GM21723 (cell line): ENCODE results near the gene JAM3.

ENCODE experiments used
- ATAC-seq: cut with Tn5 transposase; IDR thresholded peaks from one replicate; pipeline ENCODE4 v1.9.1; 2021; ENCODE audit warnings: mild to moderate bottlenecking, moderate library complexity; ENCODE audit not compliant: unreplicated experiment

The JAM3 gene

GRCh38 chr11:134038897-134039470, 29.9 kb upstream of the JAM3 start:
- ATAC-seq, result no peak

DNA sequence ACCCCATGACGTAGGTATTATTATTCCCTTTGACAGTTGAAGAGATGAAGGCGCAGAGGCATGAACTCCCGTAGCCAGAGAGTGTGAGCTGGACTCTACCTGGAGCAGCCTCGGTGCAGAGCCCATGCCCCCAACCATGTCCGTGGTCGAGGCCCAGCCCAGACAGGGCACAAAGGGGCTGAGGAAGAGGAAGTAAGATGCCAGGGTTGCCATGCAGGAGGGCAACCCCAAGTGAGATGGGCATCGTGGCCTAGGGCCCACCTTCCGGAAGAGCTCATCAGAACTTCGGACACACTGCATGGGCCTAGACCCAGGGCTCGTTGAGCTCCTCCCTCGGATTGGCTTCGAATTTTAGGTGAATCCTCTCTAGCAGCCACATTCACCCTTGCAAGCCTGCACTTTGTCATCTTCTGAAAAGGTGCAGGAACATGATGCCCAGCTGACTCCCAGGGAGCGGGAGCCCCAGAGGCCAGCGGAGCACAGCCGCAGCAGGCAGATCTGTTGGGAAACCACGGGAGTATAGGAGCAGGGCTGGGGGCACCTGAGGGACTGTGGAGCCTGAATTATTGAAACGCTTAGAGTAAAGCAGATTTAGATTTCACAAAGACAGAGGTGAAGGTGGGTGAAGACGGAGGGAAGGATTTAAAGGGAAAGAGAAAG, 29.0 kb upstream of the JAM3 start:
- ATAC-seq, result no peak

DNA sequence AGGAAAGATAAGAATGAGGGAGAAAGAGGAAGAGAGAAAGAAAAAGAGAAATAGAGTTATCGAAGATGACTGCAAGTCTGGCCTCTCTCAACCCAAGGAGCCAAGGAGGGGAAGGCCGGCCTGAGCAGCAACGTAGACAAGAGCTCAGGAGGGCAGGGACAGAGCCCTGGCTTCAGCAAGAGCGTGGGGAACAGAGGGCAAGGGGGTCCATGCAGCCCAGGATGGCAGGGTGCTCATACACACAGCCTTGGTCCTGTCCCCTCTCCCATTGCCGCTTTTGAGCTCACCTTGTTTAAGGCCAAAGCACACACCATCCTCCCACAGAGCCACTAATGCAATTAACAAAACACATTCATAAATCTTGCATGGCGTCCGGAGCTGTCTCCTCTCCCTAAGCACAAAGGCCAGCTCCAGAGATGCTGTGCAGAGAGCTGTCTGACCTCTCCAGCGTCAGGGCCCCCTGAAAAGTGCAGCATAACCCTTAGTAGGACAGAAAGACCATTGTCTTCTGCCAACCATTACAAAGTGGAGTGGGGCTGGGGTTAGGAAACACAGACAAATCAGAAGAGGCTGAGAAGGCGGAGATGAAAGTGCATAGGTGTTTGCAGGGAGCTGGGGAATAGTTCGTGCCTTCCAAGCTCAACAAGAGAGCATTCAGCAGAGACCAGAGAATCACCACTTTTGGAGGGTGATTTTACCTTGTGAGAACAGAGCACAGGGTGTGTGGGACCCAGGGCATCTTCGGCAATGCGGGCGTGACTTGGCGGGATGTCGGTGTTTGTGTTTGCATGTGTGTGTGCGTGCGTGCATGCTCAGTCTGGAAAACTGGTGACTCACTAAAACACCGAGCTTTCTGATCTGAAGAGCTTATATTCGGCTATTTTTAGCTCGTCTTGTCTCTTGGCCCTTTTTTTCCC, 28.2 kb upstream of the JAM3 start:
- no peak for ATAC-seq

GRCh38 chr11:134041349-134041748, 27.5 kb upstream of the JAM3 start:
- no peak for ATAC-seq

DNA sequence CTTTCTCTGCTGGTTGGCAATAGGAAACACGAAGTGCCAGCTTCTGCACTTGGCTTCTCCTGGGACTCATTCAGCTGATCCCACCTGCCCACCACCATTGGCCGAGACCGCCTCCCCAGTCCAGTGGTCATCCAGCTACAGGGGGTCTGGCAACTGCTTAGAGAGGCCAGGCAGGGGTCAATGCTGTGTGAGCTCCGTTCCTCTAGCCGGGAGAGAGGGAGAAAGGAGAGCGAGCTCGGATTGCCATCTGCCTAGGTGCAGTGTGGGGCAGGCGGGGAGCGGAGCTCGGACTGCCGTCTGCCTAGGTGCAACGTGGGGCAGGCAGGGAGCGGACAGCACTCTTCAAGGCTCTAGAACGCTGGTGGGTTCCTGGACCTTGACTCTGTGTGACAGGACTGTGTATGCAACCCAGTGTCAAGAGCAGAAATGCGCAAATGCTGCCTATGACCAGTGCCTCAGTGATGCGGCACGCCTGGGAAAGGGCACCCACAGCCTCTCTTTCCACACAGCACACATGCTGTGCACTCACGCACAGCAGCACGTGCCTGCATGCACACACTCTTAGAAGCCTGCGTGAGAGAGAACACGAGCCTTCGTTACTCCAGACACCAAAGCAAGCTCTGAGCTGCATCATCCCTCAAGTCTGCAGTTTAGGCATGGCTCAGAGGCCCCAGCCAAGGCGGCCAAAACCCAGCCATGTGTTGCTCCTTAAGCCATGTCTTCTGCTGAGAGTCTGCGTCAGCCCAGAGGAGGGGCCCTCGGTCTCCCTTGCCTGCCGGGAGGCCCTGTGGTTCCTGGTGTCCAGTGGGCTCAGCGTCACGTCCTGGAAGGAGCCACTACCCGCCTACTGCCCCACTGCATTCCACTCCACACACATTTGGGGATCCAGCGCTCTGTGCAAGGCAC, 26.8 kb upstream of the JAM3 start:
- ATAC-seq, result no peak

DNA sequence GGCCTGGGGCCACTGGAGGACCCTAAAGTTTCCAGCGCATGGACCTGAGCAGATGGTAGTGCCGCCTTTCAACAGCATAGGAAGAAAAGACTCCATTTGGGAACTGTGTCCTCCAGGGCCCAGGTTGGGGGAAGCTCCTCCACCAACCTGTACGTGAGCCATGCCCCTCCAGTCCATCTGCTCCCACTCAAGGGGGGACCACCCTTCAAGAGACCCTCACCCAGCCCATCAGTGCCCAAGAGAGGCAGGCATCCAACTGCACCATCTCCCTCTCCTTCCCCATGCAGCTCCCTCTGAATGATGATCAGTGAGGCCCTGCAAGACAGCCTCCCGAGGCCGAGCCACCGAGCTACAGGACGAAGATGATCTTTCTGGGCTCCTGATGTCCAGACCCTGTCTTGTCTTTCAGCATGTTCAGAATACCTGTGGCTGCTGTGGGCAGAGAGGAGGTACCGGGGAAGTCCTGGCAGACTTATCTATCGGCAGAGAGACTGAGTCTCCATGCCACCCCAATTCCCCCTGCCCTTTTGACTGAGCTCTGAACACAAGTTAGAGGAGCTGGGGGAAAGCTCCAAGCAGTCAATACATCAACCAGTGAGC, 25.0 kb upstream of the JAM3 start:
- ATAC-seq, result no peak

GRCh38 chr11:134044514-134045284, 24.2 kb upstream of the JAM3 start:
- ATAC-seq, result no peak

GRCh38 chr11:134045799-134046635, 22.9 kb upstream of the JAM3 start:
- no peak for ATAC-seq

DNA sequence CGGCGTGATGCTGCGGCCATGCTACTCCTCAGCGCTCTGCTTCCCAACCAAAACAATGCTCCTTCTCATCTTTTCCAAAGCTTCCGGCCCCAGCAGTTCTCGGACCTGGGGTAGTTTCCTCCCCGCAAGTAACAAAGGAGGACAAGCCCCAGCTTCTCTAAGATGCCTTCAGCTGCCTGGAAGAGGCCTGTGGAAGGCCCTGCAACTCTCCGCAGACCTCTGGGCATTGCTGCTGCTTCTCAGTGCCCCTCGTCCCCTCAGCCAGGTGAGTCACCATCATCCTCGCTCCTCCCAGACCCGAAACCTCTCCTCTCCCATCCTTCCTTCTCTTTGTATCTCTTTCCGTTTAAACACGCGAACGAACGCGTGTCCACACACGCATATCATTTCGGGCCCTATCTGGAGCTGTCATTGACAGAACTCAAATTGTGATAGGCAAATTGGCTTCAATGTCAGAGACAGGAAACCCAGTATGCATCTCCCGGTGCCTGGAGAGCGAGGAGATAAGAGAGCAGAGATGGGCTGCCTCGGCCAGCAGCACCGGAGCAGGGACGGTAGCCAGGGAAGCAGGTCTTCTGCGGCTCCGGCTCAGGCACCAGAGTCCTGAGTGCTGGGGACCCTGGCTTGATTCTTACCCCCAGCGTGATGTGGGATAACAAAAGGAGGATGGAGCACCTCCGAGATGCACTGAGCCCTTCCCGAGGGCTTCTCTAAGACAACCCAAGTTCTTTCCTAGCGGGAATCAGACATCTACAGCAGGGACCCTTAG, 22.0 kb upstream of the JAM3 start:
- ATAC-seq, result no peak

GRCh38 chr11:134047586-134047999, 21.3 kb upstream of the JAM3 start:
- ATAC-seq, result no peak

- no peak for ATAC-seq
Observed at GRCh38 chr11:134048028-134048427, 20.8 kb upstream of the JAM3 start.

DNA sequence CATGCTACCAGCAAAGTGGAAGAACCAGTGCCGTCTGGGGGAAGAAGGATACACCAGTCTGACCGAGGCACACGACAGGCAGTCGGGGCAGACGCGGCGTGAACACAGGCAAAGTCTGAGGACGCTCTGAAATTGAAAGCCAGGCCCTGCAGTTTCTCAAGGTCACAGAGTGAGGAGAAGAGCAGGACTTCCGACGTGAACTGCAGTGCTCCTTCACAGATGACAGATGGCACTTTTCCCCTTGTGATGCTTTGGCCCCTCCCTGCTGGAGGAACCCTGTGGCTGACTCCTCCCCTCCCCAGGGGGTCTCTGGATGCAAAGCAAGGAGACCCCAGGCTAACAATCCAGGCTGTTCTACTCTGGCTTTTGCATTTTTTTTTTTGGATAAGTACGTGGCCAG, 19.6 kb upstream of the JAM3 start:
- ATAC-seq, result no peak

- peak; percentile 82 for ATAC-seq
Observed at GRCh38 chr11:134050541-134051383, 18.1 kb upstream of the JAM3 start.

GRCh38 chr11:134052395-134052987, 16.4 kb upstream of the JAM3 start:
- no peak for ATAC-seq

DNA sequence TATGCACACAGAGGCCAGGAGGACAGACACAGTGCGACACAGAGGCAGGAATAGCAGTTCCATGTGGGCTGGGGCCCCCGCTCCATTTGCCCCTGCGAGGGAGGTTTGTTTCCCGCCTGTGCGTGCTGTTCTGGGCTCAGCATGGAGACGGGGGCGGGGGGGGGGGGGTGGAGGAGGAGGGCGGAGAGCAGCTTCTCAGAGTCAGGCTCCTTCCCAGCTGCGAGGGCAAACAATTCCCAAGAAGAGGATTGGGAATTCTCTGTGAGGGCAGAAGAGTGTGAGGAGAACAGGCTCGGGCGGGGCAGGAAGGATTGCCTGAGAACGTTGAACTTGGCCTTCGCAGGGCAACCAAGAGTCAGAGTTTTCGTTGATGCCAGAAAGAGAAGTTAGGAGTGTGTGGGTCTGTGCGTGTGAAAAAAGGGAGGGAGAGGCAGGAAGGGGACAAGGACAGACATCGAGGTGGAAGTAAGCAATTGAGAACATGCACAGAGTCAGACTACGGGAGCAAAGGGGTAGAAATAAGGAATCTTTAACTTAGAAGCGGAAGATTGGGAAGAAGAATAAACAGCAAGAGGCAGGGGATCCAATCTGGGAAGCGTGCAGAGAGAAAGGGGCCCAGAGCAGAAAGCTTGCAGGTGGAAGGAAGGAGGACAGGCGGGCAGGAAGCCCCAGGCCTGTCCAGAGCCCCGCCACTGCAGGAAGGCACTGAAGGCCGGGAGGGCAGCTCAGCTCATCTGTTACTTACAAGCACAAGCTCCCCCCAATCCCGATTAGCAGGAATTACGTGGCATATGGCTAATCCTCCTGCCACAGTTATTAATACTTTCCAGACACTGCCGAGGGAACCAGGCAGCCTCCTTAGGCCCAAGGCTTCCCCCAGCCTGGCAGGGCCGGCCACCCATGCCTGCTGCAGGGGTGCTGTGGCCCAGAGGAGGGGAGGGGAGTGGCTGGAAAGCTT, 15.6 kb upstream of the JAM3 start:
- ATAC-seq, result no peak

DNA sequence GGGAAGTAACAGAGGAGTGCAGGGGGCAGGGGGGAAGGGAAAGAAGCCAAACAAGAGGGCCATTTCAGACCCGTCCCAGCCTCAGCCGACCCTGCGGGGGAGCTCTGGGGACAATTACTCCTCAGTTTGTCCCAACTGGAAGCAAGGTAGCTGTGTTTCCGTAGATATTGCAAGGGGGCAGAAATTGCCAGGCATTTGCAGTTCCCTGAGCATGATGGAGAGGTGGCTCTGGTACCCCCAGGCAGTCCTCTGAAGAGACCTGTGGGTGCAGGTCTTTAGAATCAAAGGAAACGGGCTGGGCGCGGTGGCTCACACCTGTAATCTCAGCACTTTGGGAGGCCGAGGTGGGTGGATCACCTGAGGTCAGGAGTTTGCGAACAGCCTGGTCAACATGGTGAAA, 13.8 kb upstream of the JAM3 start:
- ATAC-seq, result no peak
